Astrocyte (in vitro differentiated cells and primary cell): Measurements from ENCODE around the gene ASB1.

Experiments used
- EZH2 ChIP-seq: IDR thresholded peaks from 2 replicates; pipeline ENCODE4 v1.6.1; 2012; ENCODE audit warnings: mild to moderate bottlenecking, low read length, inconsistent platforms; ENCODE audit not compliant: insufficient read depth
- TF ChIP-seq, protein P1 (sequence below): IDR thresholded peaks from 2 replicates; pipeline ENCODE4 v1.5.1; 2011; ENCODE audit warnings: low read depth, mild to moderate bottlenecking, inconsistent platforms, low read length, moderate library complexity; ENCODE audit not compliant: insufficient read depth

DNA sequence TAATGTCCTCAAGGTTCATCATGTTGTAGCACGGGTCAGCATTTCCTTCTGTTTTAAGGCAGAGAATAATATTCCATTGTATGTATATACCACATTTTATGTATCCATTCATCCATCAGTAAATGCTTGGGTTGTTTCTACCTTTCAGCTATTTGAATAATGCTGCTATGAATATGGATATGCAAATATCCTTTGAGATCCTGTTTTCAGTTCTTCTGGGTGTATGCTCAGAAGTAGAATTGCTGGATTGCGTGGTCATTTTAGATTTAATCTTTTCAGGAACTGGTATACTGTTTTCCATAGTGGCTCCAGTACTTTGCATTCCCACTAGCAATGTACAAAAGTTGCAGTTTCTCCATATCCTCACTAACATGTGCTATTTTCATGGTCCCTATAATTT is 13.4 kb upstream of the ASB1 start:
- TF ChIP-seq, protein P1, sequence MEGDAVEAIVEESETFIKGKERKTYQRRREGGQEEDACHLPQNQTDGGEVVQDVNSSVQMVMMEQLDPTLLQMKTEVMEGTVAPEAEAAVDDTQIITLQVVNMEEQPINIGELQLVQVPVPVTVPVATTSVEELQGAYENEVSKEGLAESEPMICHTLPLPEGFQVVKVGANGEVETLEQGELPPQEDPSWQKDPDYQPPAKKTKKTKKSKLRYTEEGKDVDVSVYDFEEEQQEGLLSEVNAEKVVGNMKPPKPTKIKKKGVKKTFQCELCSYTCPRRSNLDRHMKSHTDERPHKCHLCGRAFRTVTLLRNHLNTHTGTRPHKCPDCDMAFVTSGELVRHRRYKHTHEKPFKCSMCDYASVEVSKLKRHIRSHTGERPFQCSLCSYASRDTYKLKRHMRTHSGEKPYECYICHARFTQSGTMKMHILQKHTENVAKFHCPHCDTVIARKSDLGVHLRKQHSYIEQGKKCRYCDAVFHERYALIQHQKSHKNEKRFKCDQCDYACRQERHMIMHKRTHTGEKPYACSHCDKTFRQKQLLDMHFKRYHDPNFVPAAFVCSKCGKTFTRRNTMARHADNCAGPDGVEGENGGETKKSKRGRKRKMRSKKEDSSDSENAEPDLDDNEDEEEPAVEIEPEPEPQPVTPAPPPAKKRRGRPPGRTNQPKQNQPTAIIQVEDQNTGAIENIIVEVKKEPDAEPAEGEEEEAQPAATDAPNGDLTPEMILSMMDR = no peak
- TF ChIP-seq EZH2 = no peak
